K562 (cell line): ENCODE data around the gene RNF115. TPM values are rescaled to one million over a fixed set of nuclear protein-coding genes. Genes with fewer than 3 reads are reported as not detected.
A peak's percentile ranks its signal among the peaks of the same experiment; 100 is the strongest.

Experiments used
- ATAC-seq: fragments of 200-7000 bp; cut with Tn5 transposase; 3 replicates; pipeline ENCODE4 v1.9.1; 2020; ENCODE audit warnings: moderate library complexity
- BruUV-seq: library from RNA; stranded (reverse); fragments of 400-500 nt; replicated peaks from 2 replicates; lab custom pipeline; 2021; lab: Mats Ljungman, UMichigan
- CTCF ChIA-PET: fragments of 300-600 bp; formaldehyde crosslinking; extraction: SDS; loops from one replicate; lab custom pipeline; 2021; ENCODE audit warnings: low intra/inter-chr PET ratio; lab: Yijun Ruan, JAX
- POLR2A ChIA-PET: fragments of 300-600, 350-650 bp; sonication (Branson Sonifier 250); formaldehyde crosslinking; extraction: SDS; loops from one replicate; lab custom pipeline; 2021; ENCODE audit warnings: antibody characterized with exemption, inconsistent platforms; lab: Yijun Ruan, JAX
- DNase-seq, 4 experiments: peaks; one replicate each; pipeline versions ENCODE4 v3.0.0 to v3.0.0-alpha.2; 2011 to 2018; ENCODE audit warnings: low spot score in 3 of 4, mixed read lengths in 3 of 4; ENCODE audit errors: extremely low read depth in 1 of 4
- FAIRE-seq: peaks from 2 replicates; lab custom pipeline; 2011; peaks lifted over from hg19 to GRCh38; lab: Jason Lieb, UNC
- H2AFZ ChIP-seq: 2 replicates; pipeline ENCODE4 v1.6.0; 2011; ENCODE audit warnings: low read depth, low read length, control low read depth, inconsistent platforms
- H3K27ac ChIP-seq: fragments of 200-600 bp; 3 replicates; pipeline ENCODE4 v1.8.0; 2011; ENCODE audit warnings: low read depth, mild to moderate bottlenecking, control low read depth, inconsistent platforms, low read length, moderate library complexity, mixed read lengths; ENCODE audit errors: extremely low read depth
- H3K27me3 ChIP-seq, 2 experiments: fragments of 300-600 bp in 1 of 2; 2 replicates in 1 of 2; 3 replicates in 1 of 2; pipeline versions ENCODE4 v1.6.0 to v1.8.0; 2011; ENCODE audit warnings: inconsistent platforms in 2 of 2, low read length in 2 of 2, mild to moderate bottlenecking in 1 of 2, mixed read lengths in 1 of 2, moderate library complexity in 1 of 2; ENCODE audit not compliant: control insufficient read depth in 2 of 2, insufficient read depth in 2 of 2
- H3K36me3 ChIP-seq: fragments of 300-600 bp; 3 replicates; pipeline ENCODE4 v1.8.0; 2011; ENCODE audit warnings: mild to moderate bottlenecking, low read length, inconsistent platforms; ENCODE audit not compliant: control insufficient read depth, insufficient read depth
- H3K4me1 ChIP-seq, 2 experiments: fragments of 200-600 bp in 1 of 2; replicated peaks in 1 of 2; 2 replicates in 1 of 2; 3 replicates in 1 of 2; pipeline versions ENCODE4 v1.5.1 to v1.8.0; 2011; ENCODE audit warnings: inconsistent platforms in 2 of 2, low read length in 2 of 2, mild to moderate bottlenecking in 1 of 2, mixed read lengths in 1 of 2, moderate library complexity in 1 of 2; ENCODE audit not compliant: control insufficient read depth in 2 of 2, insufficient read depth in 2 of 2
- H3K4me2 ChIP-seq: 2 replicates; pipeline ENCODE4 v1.6.1; 2011; ENCODE audit warnings: low read length, control low read depth, inconsistent platforms, mixed read lengths; ENCODE audit not compliant: insufficient read depth
- H3K4me3 ChIP-seq: fragments of 200-600 bp; sonication (generic), shearing (Covaris generic); 2 replicates; pipeline ENCODE4 v1.5.1; 2016; ENCODE audit warnings: control low read depth, inconsistent platforms
- H3K79me2 ChIP-seq: fragments of 200-600 bp; 3 replicates; pipeline ENCODE4 v1.8.0; 2011; ENCODE audit warnings: low read length, inconsistent platforms; ENCODE audit not compliant: control insufficient read depth, insufficient read depth
- H3K9ac ChIP-seq, 2 experiments: 2 replicates each; pipeline versions ENCODE4 v1.6.0 to v1.6.1; 2011; ENCODE audit warnings: low read depth in 2 of 2, low read length in 2 of 2, control low read depth in 1 of 2, inconsistent platforms in 1 of 2, mild to moderate bottlenecking in 1 of 2, mixed read lengths in 1 of 2; ENCODE audit not compliant: insufficient read depth in 1 of 2
- H3K9me1 ChIP-seq: one replicate; pipeline ENCODE4 v1.6.0; 2011; ENCODE audit warnings: inconsistent platforms, mild to moderate bottlenecking, low read length, moderate library complexity; ENCODE audit not compliant: control insufficient read depth, insufficient read depth
- H3K9me3 ChIP-seq: replicated peaks from 2 replicates; pipeline ENCODE4 v1.5.1; 2011; ENCODE audit warnings: low read depth, low read length, inconsistent platforms; ENCODE audit not compliant: control insufficient read depth, insufficient read depth
- H4K20me1 ChIP-seq: replicated peaks from 2 replicates; pipeline ENCODE4 v1.6.1; 2011; ENCODE audit warnings: low read length, inconsistent platforms, mixed read lengths; ENCODE audit not compliant: control insufficient read depth, insufficient read depth
- CTBP1 ChIP-seq: fragments of 450-650 bp; IDR thresholded peaks from 2 replicates; pipeline ENCODE4 v1.6.1; 2016; ENCODE audit warnings: borderline replicate concordance
- ESRRA ChIP-seq: fragments of 450-650 bp; IDR thresholded peaks from 2 replicates; pipeline ENCODE4 v1.6.1; 2014; ENCODE audit warnings: low read depth, mild to moderate bottlenecking, moderate library complexity, borderline replicate concordance
- FOXP1 ChIP-seq: sonication (generic); formaldehyde crosslinking; IDR thresholded peaks from 2 replicates; pipeline ENCODE4 v1.8.0; 2022; ENCODE audit warnings: mild to moderate bottlenecking, missing genetic modification reagents
- KDM1A ChIP-seq, 2 experiments: fragments of 450-650 bp; IDR thresholded peaks; 2 replicates each; pipeline ENCODE4 v1.6.1; 2016; ENCODE audit warnings: mild to moderate bottlenecking in 2 of 2
- MTA3 ChIP-seq: fragments of 450-650 bp; formaldehyde crosslinking; IDR thresholded peaks from 2 replicates; pipeline ENCODE4 v1.6.1; 2017; ENCODE audit warnings: mild to moderate bottlenecking, borderline replicate concordance
- MYC ChIP-seq, 2 experiments: fragments of 250-450 bp in 1 of 2; sonication (Bioruptor Pico) in 1 of 2; IDR thresholded peaks; 2 replicates each; pipeline versions ENCODE4 v1.5.1 to v1.6.1; 2012 to 2021; ENCODE audit warnings: low read depth in 2 of 2, borderline replicate concordance in 1 of 2, improper control_type of control experiment in 1 of 2, low read length in 1 of 2, mild to moderate bottlenecking in 1 of 2, moderate library complexity in 1 of 2
- NRF1 ChIP-seq, 2 experiments: fragments of 450-650 bp; IDR thresholded peaks in 1 of 2; conservative IDR thresholded peaks in 1 of 2; 2 replicates each; pipeline ENCODE4 v1.6.1; 2014; ENCODE audit warnings: mild to moderate bottlenecking in 2 of 2
- POLR2G ChIP-seq: fragments of 200-400 bp; formaldehyde crosslinking; IDR thresholded peaks from 2 replicates; pipeline ENCODE4 v1.6.1; 2017; ENCODE audit warnings: low read depth, mild to moderate bottlenecking, antibody characterized with exemption, low read length, moderate library complexity
- RBFOX2 ChIP-seq: fragments of 200-400 bp; formaldehyde crosslinking; IDR thresholded peaks from 2 replicates; pipeline ENCODE4 v1.6.1; 2017; ENCODE audit warnings: low read depth, mild to moderate bottlenecking, low read length, moderate library complexity
- SOX6 ChIP-seq: fragments of 450-650 bp; IDR thresholded peaks from 2 replicates; pipeline ENCODE4 v1.6.1; 2014; ENCODE audit warnings: mild to moderate bottlenecking
- ZNF212 ChIP-seq: fragments of 450-650 bp; formaldehyde crosslinking; IDR thresholded peaks from 2 replicates; pipeline ENCODE4 v1.4.0; 2020; ENCODE audit warnings: mild to moderate bottlenecking
- ZNF24 ChIP-seq: fragments of 450-650 bp; IDR thresholded peaks from 2 replicates; pipeline ENCODE4 v1.6.1; 2016
- ZNF589 ChIP-seq: fragments of 200-800 bp; sonication (Bioruptor generic); IDR thresholded peaks from 2 replicates; pipeline ENCODE4 v1.6.1; 2016; ENCODE audit warnings: low read depth, missing genetic modification characterization, missing compliant biosample characterization
- ZNF79 ChIP-seq: fragments of 250-450 bp; sonication (Bioruptor Pico); IDR thresholded peaks from 2 replicates; pipeline ENCODE4 v1.4.0; 2020; ENCODE audit warnings: low read depth, mild to moderate bottlenecking, moderate library complexity
- WGBS: fragments of 100-300 bp; shearing (Covaris generic); methylation state at CpG from one replicate; pipeline ENCODE4 v1.1.6; 2016; ENCODE audit warnings: low coverage, mixed read lengths; ENCODE audit not compliant: insufficient coverage; ENCODE audit errors: missing lambda C conversion rate; 5-methylcytosine and 5-hydroxymethylcytosine counted together
- in situ Hi-C: fragments of 300-500 bp; cut with MboI; formaldehyde crosslinking; loops from 4 replicates; pipeline ENCODE4 v1.15.0; 2018; ENCODE audit warnings: inconsistent platforms, mixed read lengths
- intact Hi-C: fragments of 100-400 bp; cut with micrococcal nuclease; formaldehyde crosslinking; loops from 2 replicates; pipeline ENCODE4 v1.14.2; 2022
- polyA plus RNA-seq, 8 experiments: library from polyadenylated mRNA; depleted of rRNA in 4 of 8; stranded (reverse) in 5 of 8; unstranded in 3 of 8; fragments of >200 nt; fragmentation: Nextera tagmentation in 2 of 8; fragmentation: Illumina TruSeq in 1 of 8; extraction: Ambion mirVana in 2 of 8; extraction: Trizol in 1 of 8; gene quantifications; 2 replicates each; pipeline versions ENCODE4 v1.2.1 to v1.2.3, GENCODE V29; 2011 to 2014; ENCODE audit warnings: inconsistent platforms in 1 of 8, missing spikeins in 1 of 8
- total RNA-seq, 7 experiments: library from RNA; depleted of rRNA in 6 of 7; stranded (reverse); fragments of >200 nt in 6 of 7; fragmentation: Illumina TruSeq in 2 of 7; extraction: Trizol in 2 of 7; gene quantifications; 2 replicates each; pipeline versions ENCODE4 v1.2.1 to v1.2.3, GENCODE V29; 2011 to 2021; ENCODE audit warnings: low replicate concordance in 1 of 7
- TF ChIP-seq, protein P1 (sequence below): sonication (generic); formaldehyde crosslinking; IDR thresholded peaks from 2 replicates; pipeline ENCODE4 v1.8.0; 2022; ENCODE audit warnings: mild to moderate bottlenecking, missing genetic modification reagents
- TF ChIP-seq, protein P2 (sequence below): sonication (generic); IDR thresholded peaks from 2 replicates; pipeline ENCODE4 v1.6.1; 2016
- TF ChIP-seq, protein P3 (sequence below), 3 experiments: IDR thresholded peaks in 2 of 3; conservative IDR thresholded peaks in 1 of 3; 2 replicates each; pipeline ENCODE4 v1.5.1; 2011 to 2012; ENCODE audit warnings: low read length in 3 of 3, mild to moderate bottlenecking in 3 of 3, control low read depth in 2 of 3, improper control_type of control experiment in 1 of 3, inconsistent platforms in 1 of 3, low read depth in 1 of 3, mixed read lengths in 1 of 3, moderate library complexity in 1 of 3; ENCODE audit not compliant: insufficient read depth in 2 of 3
- TF ChIP-seq, protein P4 (sequence below): sonication (generic); formaldehyde crosslinking; IDR thresholded peaks from 2 replicates; pipeline ENCODE4 v1.9.0; 2022; ENCODE audit warnings: mild to moderate bottlenecking, missing genetic modification reagents

The RNF115 gene
- total and polyA plus RNA-seq, 9 of the 15 experiments (the other 6 are each of a cell fraction or from before 2014, with no cell fraction given) = 1.9 to 14.3 (median 9.5) TPM

DNA sequence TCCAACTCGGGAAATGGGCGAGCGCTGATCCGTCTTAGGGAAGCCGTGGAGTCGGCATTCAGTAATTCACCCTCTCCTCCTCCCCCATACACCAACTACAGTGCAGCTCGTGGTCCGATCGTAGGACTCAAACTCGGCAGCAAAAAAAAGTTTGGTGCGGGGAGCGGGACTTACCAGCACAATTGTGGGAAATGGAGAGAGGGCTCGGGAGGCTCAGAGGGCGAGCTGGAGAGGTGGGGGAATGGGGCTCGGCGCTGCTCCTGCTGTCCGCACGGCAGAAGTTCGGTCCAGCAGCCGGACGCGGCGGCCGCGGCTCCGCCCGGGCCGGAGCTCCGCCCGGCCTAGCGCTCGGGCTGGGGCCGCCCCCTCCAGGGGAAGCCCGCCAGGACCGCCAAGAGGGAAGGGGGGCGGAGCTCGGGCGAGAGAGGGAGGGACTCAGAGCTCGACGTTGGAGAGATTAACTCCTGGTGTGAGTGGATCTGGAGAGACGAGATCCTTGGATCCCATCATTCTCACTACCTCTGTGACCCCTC lies 35.7 kb upstream of the RNF115 start:
- CTCF ChIA-PET = no interaction called here
- Histone ChIP-seq H3K36me3 (peaks cover 22% of the 10 kb centered on the region; the same call in 2 of the 3 replicates), H2AFZ (peak overlapping the region; percentile 100), H3K79me2 (peaks cover 13% of the 10 kb centered on the region), H3K4me1 (peaks cover 10 to 18% of the 10 kb centered on the region in 2 experiments; a peak in 4 of 5 replicates), H3K27ac (peak overlapping the region; percentile 73), H3K27me3 (no peaks in the 10 kb centered on the region), H3K4me3 (peak overlapping the region; percentile 82), H3K9ac (peak overlapping the region; percentile 73 to 90), H4K20me1 (no peaks in the 10 kb centered on the region), H3K4me2 (peak overlapping the region; percentile 95), H3K9me3 (peaks cover 6% of the 10 kb centered on the region; the same call in 1 of the 2 replicates), H3K9me1 (no peaks in the 10 kb centered on the region)
- BruUV-seq = no TSS peak
- POLR2A ChIA-PET = interaction anchor here (0.5 to 3.4 kb wide), 26 partner anchors 9 to 192 kb away, joined by 3 to 35 read pairs (median 5); partner anchors contain the start of genes NUDT17, PEX11B, POLR3C and RBM8A
- intact Hi-C loops (loop anchor here (2.0 kb wide), 1 partner anchor 15 kb away; the partner anchor contains the start of gene NUDT17), in situ Hi-C loops (no loop called here)
- 0% methylated on average over 23 of the region's 41 CpGs for WGBS
- FAIRE-seq (peak; percentile 94), DNase-seq (peak; percentile 92 to 94 (median 94)), ATAC-seq (peak; percentile 94)
- TF ChIP-seq MYC (IDR thresholded peaks at IDR 0.05; ENCODE audit: low read depth, low read length) (peak; percentile 40; the same call in 1 of the 2 replicates), MYC (CRISPR knock-in tag; IDR thresholded peaks at IDR 0.05; ENCODE audit: borderline replicate concordance, low read depth) (no peak), ZNF212 (no peak), MTA3 (0 out of 2 replicates have a peak, but pooled peaks have one; percentile 35), CTBP1 (peak; percentile 73), FOXP1 (CRISPR knock-in tag) (0 out of 2 replicates have a peak, but pooled peaks have one; percentile 50), ZNF24 (peak; percentile 59; the same call in 1 of the 2 replicates), ZNF589 (CRISPR knock-in tag) (0 out of 2 replicates have a peak, but pooled peaks have one; percentile 10), POLR2G (peak; percentile 84), ESRRA (no peak; the same call in 1 of the 2 replicates), RBFOX2 (peak; percentile 78), ZNF79 (CRISPR knock-in tag) (no peak), NRF1 (conservative IDR thresholded peaks at IDR 0.05 in 1 of 2, IDR thresholded peaks at IDR 0.05 in 1 of 2) (peak in 1 of 2 experiments; percentile 41; a peak in 2 of 4 replicates), SOX6 (0 out of 2 replicates have a peak, but pooled peaks have one; percentile 13), KDM1A (IDR thresholded peaks at IDR 0.05) (0 out of 4 replicates have a peak, but pooled peaks of 1 of the 2 experiments have one; percentile 19)
- TF ChIP-seq, protein P1, sequence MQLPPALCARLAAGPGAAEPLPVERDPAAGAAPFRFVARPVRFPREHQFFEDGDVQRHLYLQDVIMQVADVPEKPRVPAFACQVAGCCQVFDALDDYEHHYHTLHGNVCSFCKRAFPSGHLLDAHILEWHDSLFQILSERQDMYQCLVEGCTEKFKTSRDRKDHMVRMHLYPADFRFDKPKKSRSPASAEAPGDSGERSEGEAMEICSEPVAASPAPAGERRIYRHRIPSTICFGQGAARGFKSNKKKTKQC (CRISPR knock-in tag) = peak; percentile 37; the same call in 1 of the 2 replicates
- TF ChIP-seq, protein P2, sequence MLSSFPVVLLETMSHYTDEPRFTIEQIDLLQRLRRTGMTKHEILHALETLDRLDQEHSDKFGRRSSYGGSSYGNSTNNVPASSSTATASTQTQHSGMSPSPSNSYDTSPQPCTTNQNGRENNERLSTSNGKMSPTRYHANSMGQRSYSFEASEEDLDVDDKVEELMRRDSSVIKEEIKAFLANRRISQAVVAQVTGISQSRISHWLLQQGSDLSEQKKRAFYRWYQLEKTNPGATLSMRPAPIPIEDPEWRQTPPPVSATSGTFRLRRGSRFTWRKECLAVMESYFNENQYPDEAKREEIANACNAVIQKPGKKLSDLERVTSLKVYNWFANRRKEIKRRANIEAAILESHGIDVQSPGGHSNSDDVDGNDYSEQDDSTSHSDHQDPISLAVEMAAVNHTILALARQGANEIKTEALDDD = no peak
- TF ChIP-seq, protein P3, sequence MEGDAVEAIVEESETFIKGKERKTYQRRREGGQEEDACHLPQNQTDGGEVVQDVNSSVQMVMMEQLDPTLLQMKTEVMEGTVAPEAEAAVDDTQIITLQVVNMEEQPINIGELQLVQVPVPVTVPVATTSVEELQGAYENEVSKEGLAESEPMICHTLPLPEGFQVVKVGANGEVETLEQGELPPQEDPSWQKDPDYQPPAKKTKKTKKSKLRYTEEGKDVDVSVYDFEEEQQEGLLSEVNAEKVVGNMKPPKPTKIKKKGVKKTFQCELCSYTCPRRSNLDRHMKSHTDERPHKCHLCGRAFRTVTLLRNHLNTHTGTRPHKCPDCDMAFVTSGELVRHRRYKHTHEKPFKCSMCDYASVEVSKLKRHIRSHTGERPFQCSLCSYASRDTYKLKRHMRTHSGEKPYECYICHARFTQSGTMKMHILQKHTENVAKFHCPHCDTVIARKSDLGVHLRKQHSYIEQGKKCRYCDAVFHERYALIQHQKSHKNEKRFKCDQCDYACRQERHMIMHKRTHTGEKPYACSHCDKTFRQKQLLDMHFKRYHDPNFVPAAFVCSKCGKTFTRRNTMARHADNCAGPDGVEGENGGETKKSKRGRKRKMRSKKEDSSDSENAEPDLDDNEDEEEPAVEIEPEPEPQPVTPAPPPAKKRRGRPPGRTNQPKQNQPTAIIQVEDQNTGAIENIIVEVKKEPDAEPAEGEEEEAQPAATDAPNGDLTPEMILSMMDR (IDR thresholded peaks at IDR 0.05 in 2 of 3, conservative IDR thresholded peaks at IDR 0.05 in 1 of 3; ENCODE audit: insufficient read depth in 2 of 3, low read depth in 1 of 3, low read length in 3 of 3) = peak in 1 of 3 experiments; percentile 9; a peak in 1 of 6 replicates
- TF ChIP-seq, protein P4, sequence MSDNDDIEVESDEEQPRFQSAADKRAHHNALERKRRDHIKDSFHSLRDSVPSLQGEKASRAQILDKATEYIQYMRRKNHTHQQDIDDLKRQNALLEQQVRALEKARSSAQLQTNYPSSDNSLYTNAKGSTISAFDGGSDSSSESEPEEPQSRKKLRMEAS (CRISPR knock-in tag) = peak; percentile 39; the same call in 1 of the 2 replicates
